HFF-Myc (cell line): ENCODE data around the gene TBXAS1.

ENCODE experiments used
- DNase-seq: peaks from one replicate; pipeline ENCODE4 v3.0.0-alpha.2; 2011; ENCODE audit warnings: low read depth; ENCODE audit errors: extremely low read depth
- H3K4me3 ChIP-seq: replicated peaks from 2 replicates; pipeline ENCODE4 v1.5.1; 2011; ENCODE audit warnings: low read depth, mild to moderate bottlenecking, control low read depth, low read length
- TF ChIP-seq, protein P1 (sequence below): IDR thresholded peaks from 2 replicates; pipeline ENCODE4 v1.5.1; 2012; ENCODE audit warnings: mild to moderate bottlenecking, low read depth, low read length, control low read depth; ENCODE audit errors: missing control alignments

TBXAS1 gene

DNA sequence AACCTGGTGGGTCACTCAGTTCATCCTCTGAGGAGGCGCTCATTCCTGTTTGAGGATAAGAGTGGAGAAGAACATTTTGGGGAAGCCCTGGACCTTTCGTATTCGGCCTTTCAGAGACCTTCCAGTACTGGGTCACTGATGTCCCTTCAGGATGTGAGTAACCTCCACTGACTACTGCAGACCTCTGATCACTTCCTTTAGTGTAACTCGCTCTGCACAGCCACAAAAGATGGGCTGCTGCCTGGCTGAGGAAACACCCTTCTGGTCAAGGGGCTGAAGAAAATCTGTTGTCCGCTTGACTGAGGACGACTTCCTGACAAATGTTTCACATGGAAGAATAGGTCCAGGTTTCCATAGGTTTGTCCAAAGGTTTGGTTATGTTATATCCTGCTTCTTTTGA, 15.9 kb upstream of the TBXAS1 start:
- DNase-seq = no peak
- TF ChIP-seq, protein P1, sequence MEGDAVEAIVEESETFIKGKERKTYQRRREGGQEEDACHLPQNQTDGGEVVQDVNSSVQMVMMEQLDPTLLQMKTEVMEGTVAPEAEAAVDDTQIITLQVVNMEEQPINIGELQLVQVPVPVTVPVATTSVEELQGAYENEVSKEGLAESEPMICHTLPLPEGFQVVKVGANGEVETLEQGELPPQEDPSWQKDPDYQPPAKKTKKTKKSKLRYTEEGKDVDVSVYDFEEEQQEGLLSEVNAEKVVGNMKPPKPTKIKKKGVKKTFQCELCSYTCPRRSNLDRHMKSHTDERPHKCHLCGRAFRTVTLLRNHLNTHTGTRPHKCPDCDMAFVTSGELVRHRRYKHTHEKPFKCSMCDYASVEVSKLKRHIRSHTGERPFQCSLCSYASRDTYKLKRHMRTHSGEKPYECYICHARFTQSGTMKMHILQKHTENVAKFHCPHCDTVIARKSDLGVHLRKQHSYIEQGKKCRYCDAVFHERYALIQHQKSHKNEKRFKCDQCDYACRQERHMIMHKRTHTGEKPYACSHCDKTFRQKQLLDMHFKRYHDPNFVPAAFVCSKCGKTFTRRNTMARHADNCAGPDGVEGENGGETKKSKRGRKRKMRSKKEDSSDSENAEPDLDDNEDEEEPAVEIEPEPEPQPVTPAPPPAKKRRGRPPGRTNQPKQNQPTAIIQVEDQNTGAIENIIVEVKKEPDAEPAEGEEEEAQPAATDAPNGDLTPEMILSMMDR = no peak
- no peak overlapping the region for H3K4me3 ChIP-seq

GRCh38 chr7:139813689-139814088, 15.4 kb upstream of the TBXAS1 start:
- H3K4me3 ChIP-seq = no peak overlapping the region
- no peak for DNase-seq
- TF ChIP-seq, protein P1 = no peak

DNA sequence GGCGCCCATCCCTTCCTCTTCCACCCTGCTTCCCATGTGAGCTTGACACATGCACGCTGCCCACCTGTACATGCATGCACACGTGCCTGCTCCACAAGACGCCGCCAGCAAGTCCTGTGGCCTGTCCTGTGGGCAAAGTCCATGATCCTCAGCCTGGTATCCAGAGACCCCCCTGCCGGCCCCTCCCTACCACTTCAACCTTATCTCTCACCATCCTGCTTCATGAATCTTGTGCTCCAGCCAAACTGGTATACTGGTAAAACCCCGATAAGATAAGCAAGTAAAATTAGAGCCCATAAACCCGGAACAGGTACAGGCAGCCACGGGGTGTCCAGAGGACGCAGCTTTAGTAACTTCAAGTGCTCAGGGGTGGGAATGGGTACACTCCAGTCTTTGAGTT, 11.8 kb upstream of the TBXAS1 start:
- DNase-seq = no peak
- TF ChIP-seq, protein P1 = no peak
- H3K4me3 ChIP-seq = no peak overlapping the region

GRCh38 chr7:139820089-139820488, 9.0 kb upstream of the TBXAS1 start:
- TF ChIP-seq, protein P1 = no peak
- no peak for DNase-seq

GRCh38 chr7:139821349-139822105, 7.5 kb upstream of the TBXAS1 start:
- H3K4me3 ChIP-seq = no peak overlapping the region
- TF ChIP-seq, protein P1 = no peak
- DNase-seq = no peak

More at GRCh38 chr7:139820089-139820488, 9.0 kb upstream of the TBXAS1 start:
- no peak overlapping the region for H3K4me3 ChIP-seq

DNA sequence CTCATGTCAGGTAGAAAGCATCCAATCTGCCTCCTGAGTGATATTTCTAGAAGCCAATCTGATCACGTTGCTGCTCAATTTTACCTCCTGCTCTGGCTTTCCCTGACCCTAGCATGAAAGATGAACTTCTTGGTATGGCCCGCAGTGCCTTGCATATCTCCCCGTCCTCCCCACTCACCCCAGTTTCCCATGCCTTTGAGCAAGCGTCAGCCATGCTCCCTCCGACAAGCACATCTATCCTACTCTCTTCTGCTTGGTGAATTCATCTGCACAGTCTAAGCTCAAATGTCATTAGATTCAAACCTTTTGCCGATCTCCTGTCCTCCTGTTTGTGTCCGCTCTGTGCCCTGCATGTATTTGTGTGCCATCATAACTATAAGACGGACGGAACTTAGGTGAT, 6.2 kb upstream of the TBXAS1 start:
- TF ChIP-seq, protein P1 = no peak
- no peak overlapping the region for H3K4me3 ChIP-seq
- no peak for DNase-seq
